Measurements from ENCODE around the gene FGF14.

DNA sequence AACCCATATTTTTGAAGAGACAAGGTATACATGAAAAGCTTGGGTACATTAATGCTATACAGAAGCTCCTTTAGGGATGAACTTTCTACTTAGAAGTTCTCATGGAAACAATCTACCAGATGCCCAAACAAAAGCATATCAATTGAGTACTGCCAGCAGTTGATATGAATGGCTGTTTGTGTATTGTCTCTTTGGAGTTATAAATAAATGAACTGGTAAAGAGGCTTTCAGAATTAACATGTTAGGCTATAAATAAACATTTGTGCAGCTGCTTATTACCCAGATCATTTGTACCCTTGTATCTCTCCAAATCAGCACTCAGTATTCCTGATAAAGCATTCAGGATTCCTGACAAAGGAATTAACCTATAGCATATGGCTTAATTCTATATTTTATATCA is 418.9 kb downstream of the FGF14 start:
- TF ChIP-seq, protein P1, sequence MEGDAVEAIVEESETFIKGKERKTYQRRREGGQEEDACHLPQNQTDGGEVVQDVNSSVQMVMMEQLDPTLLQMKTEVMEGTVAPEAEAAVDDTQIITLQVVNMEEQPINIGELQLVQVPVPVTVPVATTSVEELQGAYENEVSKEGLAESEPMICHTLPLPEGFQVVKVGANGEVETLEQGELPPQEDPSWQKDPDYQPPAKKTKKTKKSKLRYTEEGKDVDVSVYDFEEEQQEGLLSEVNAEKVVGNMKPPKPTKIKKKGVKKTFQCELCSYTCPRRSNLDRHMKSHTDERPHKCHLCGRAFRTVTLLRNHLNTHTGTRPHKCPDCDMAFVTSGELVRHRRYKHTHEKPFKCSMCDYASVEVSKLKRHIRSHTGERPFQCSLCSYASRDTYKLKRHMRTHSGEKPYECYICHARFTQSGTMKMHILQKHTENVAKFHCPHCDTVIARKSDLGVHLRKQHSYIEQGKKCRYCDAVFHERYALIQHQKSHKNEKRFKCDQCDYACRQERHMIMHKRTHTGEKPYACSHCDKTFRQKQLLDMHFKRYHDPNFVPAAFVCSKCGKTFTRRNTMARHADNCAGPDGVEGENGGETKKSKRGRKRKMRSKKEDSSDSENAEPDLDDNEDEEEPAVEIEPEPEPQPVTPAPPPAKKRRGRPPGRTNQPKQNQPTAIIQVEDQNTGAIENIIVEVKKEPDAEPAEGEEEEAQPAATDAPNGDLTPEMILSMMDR (conservative IDR thresholded peaks at IDR 0.05; ENCODE audit: low read length), result no peak
- TF ChIP-seq EZH2phosphoT487 (IDR thresholded peaks at IDR 0.05; ENCODE audit: borderline replicate concordance, low read depth, low read length), result no peak
